Colonic mucosa (tissue), 4 donors: Measurements from ENCODE around the gene SLC30A10. TPM values are rescaled to one million over a fixed set of nuclear protein-coding genes. Genes with fewer than 3 reads are reported as not detected.

Experiments
- DNase-seq: peaks from one replicate; pipeline ENCODE4 v3.0.0-alpha.2; 2020
- H3K27ac ChIP-seq: fragments of 200-600 bp; one replicate; pipeline ENCODE4 v1.8.0; 2021
- H3K27me3 ChIP-seq: fragments of 200-600 bp; one replicate; pipeline ENCODE4 v1.8.0; 2021
- H3K36me3 ChIP-seq: fragments of 200-600 bp; one replicate; pipeline ENCODE4 v1.8.0; 2021
- H3K4me1 ChIP-seq: fragments of 200-600 bp; one replicate; pipeline ENCODE4 v1.8.0; 2021; ENCODE audit warnings: mild to moderate bottlenecking
- H3K4me3 ChIP-seq: fragments of 200-600 bp; one replicate; pipeline ENCODE4 v1.8.0; 2021
- H3K9ac ChIP-seq, 2 donors: one replicate each; pipeline ENCODE4 v1.7.0; 2013; ENCODE audit warnings: control low read depth in 2 of 2, low read depth in 2 of 2, low read length in 2 of 2
- H3K9me3 ChIP-seq: fragments of 200-600 bp; one replicate; pipeline ENCODE4 v1.8.0; 2021
- intact Hi-C: fragments of 100-400 bp; cut with DNase I; formaldehyde crosslinking; loops from one replicate; pipeline ENCODE4 v1.14.1; 2022
- total RNA-seq, 2 donors: library from RNA; stranded (reverse); fragmentation: NEBNext Ultra II Directional in 1 of 2; extraction: Animal tissue kit (Norgen Biotek cat#: 25700) in 1 of 2; gene quantifications; one replicate each; pipeline ENCODE4 v1.2.1, GENCODE V29; 2021
- TF ChIP-seq, protein P1 (sequence below): fragments of 200-600 bp; IDR thresholded peaks from one replicate; pipeline ENCODE4 v1.8.0; 2022; ENCODE audit warnings: antibody characterized with exemption, mild to moderate bottlenecking
- donor health status: healthy.
- donor health status: DM: no; HTN: no; CAD: no.
- donor health status: DM: no; HTN: no; CAD: no.

The SLC30A10 gene
- 10 to 100 TPM; 10.5 to 32.3 TPM for total RNA-seq

GRCh38 chr1:219927956-219928790 is at the start of gene SLC30A10:
Gene SLC30A10, minus strand, starts transcription at chr1:219928557. Its CDS starts 117 bp downstream, at chr1:219928440.
- peaks cover 29% of the 10 kb centered on the region for H3K27me3 ChIP-seq
- H3K4me1 ChIP-seq = peaks cover 5% of the 10 kb centered on the region
- H3K27ac ChIP-seq = no peak within 1 kb of the TSS
- intact Hi-C loops = no loop called here
- TF ChIP-seq, protein P1, sequence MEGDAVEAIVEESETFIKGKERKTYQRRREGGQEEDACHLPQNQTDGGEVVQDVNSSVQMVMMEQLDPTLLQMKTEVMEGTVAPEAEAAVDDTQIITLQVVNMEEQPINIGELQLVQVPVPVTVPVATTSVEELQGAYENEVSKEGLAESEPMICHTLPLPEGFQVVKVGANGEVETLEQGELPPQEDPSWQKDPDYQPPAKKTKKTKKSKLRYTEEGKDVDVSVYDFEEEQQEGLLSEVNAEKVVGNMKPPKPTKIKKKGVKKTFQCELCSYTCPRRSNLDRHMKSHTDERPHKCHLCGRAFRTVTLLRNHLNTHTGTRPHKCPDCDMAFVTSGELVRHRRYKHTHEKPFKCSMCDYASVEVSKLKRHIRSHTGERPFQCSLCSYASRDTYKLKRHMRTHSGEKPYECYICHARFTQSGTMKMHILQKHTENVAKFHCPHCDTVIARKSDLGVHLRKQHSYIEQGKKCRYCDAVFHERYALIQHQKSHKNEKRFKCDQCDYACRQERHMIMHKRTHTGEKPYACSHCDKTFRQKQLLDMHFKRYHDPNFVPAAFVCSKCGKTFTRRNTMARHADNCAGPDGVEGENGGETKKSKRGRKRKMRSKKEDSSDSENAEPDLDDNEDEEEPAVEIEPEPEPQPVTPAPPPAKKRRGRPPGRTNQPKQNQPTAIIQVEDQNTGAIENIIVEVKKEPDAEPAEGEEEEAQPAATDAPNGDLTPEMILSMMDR = no peak
- no peaks in the 10 kb centered on the region for H3K36me3 ChIP-seq
- DNase-seq = peak; percentile 60
- peak within 1 kb of the TSS; percentile 35 for H3K4me3 ChIP-seq
- peak within 1 kb of the TSS in 1 of 2 donors; percentile 50 for H3K9ac ChIP-seq
- H3K9me3 ChIP-seq = no peaks in the 10 kb centered on the region

- Histone ChIP-seq H3K36me3 (no peaks in the 10 kb centered on the region), H3K4me3 (no peak overlapping the region), H3K9ac (no peak overlapping the region), H3K9me3 (no peaks in the 10 kb centered on the region), H3K4me1 (no peaks in the 10 kb centered on the region), H3K27ac (no peak overlapping the region), H3K27me3 (no peaks in the 10 kb centered on the region)
- TF ChIP-seq, protein P1 = no peak
- DNase-seq = no peak
- intact Hi-C loops = no loop called here
These were observed 44.9 kb upstream of the SLC30A10 start for GRCh38 chr1:219973213-219973612.

- Histone ChIP-seq H3K9ac (no peak overlapping the region), H3K4me3 (no peak overlapping the region), H3K27me3 (no peaks in the 10 kb centered on the region), H3K9me3 (no peaks in the 10 kb centered on the region), H3K27ac (no peak overlapping the region), H3K36me3 (no peaks in the 10 kb centered on the region), H3K4me1 (no peaks in the 10 kb centered on the region)
- no peak for DNase-seq
- intact Hi-C loops = no loop called here
- TF ChIP-seq, protein P1 = no peak
These were observed 39.0 kb upstream of the SLC30A10 start for GRCh38 chr1:219967361-219967760.

DNA sequence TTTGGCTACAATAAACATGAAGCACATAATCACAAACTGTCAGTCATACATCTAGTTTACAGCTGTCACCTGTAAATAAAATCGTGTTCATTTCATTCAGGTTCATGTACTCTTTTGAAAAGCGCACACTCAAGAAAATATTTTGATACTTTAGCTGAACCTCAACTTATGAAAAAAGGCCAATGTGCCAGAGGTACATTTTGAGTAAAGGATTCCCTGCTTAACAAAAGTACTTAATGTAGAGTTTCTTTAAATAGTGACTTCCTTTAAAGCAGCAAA is 37.7 kb upstream of the SLC30A10 start:
- no peaks in the 10 kb centered on the region for H3K9me3 ChIP-seq
- no peak for DNase-seq
- H3K36me3 ChIP-seq = no peaks in the 10 kb centered on the region
- intact Hi-C loops = no loop called here
- H3K27ac ChIP-seq = no peak overlapping the region
- no peak overlapping the region for H3K9ac ChIP-seq
- H3K4me1 ChIP-seq = no peaks in the 10 kb centered on the region
- H3K27me3 ChIP-seq = no peaks in the 10 kb centered on the region
- TF ChIP-seq, protein P1 = no peak
- no peak overlapping the region for H3K4me3 ChIP-seq

GRCh38 chr1:219965285-219966070 is 37.1 kb upstream of the SLC30A10 start:
- Histone ChIP-seq H3K27ac (no peak overlapping the region), H3K36me3 (no peaks in the 10 kb centered on the region), H3K4me3 (no peak overlapping the region), H3K4me1 (no peaks in the 10 kb centered on the region), H3K9me3 (no peaks in the 10 kb centered on the region), H3K9ac (no peak overlapping the region), H3K27me3 (no peaks in the 10 kb centered on the region)
- DNase-seq = no peak
- intact Hi-C loops = no loop called here
- TF ChIP-seq, protein P1 = no peak
